ENCODE data around the gene CCDC112. TPM values are rescaled to one million over a fixed set of nuclear protein-coding genes. Genes with fewer than 3 reads are reported as not detected.

CCDC112 gene
- total RNA-seq, 1 experiment from 2014 or later = 13.4 TPM

DNA sequence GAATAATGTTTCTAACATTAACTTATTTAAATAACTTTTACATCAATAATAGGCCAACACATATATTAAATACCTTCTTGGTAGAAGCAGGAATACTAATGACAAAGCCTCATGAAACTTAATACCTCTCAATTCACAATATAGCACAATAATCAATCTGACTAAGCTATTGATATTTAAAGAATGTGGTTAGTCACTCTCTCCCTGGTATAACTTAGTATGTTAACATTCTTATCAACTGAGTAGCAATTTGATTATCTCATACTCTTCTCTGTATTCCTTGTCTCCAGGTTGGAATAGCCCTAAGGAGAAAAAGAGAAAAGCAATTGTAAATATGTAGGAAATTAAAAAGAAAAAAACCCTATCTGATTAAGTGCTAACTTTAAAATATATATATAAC is 28.8 kb downstream of the CCDC112 start:
- H3K27ac ChIP-seq (ENCODE audit: low read depth, low read length, poor library complexity, severe bottlenecking) = no peak overlapping the region
- no TSS peak for BruUV-seq (replicated peaks)

DNA sequence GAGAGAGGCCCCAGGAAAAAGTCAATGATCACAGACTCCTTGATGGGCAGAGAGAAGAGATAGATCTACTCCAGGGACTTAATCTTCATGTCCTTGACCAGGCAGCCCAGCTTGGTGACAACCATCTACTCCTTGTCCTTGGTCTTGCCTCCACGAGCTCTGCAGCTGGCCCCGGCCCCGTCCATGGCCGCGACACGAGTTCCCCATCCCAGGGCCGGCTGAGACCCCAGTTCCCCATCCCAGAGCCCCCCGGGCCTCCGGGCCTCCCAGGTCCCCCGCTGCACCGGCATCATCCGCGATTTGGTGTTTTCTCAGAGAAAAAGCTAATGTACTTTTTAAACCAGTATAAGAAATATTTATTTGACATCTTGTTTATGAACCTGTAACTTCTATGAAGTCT is 31.2 kb downstream of the CCDC112 start:
- Histone ChIP-seq H3K4me3 (ENCODE audit: low read depth, low read length, poor library complexity, severe bottlenecking) (no peak overlapping the region), H3K4me1 (ENCODE audit: insufficient read depth, low read length, poor library complexity, severe bottlenecking) (peaks cover 9% of the 10 kb centered on the region), H3K27me3 (replicated peaks; ENCODE audit: insufficient read depth, low read depth, low read length, poor library complexity) (no peaks in the 10 kb centered on the region), H3K27ac (ENCODE audit: low read depth, low read length, poor library complexity, severe bottlenecking) (no peak overlapping the region), H3K36me3 (ENCODE audit: insufficient read depth, low read length, poor library complexity, severe bottlenecking) (no peaks in the 10 kb centered on the region), H3K9me3 (ENCODE audit: low read depth, low read length, poor library complexity, severe bottlenecking) (no peaks in the 10 kb centered on the region)
- intact Hi-C loops (cut with micrococcal nuclease; ENCODE audit: unreplicated experiment) = no loop called here
- ChIA-PET CTCF (no interaction called here), POLR2A (ENCODE audit: low non-redundant PET) (no interaction called here)
- TF ChIP-seq, protein P1, sequence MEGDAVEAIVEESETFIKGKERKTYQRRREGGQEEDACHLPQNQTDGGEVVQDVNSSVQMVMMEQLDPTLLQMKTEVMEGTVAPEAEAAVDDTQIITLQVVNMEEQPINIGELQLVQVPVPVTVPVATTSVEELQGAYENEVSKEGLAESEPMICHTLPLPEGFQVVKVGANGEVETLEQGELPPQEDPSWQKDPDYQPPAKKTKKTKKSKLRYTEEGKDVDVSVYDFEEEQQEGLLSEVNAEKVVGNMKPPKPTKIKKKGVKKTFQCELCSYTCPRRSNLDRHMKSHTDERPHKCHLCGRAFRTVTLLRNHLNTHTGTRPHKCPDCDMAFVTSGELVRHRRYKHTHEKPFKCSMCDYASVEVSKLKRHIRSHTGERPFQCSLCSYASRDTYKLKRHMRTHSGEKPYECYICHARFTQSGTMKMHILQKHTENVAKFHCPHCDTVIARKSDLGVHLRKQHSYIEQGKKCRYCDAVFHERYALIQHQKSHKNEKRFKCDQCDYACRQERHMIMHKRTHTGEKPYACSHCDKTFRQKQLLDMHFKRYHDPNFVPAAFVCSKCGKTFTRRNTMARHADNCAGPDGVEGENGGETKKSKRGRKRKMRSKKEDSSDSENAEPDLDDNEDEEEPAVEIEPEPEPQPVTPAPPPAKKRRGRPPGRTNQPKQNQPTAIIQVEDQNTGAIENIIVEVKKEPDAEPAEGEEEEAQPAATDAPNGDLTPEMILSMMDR (conservative IDR thresholded peaks at IDR 0.05; ENCODE audit: low read depth, low read length) = no peak
- no peak for TF ChIP-seq EZH2 (IDR thresholded peaks at IDR 0.05; ENCODE audit: borderline replicate concordance, low read depth, low read length, poor library complexity, severe bottlenecking)
- DNase-seq (ENCODE audit: low spot score) = no peak
- no TSS peak for BruUV-seq (replicated peaks)

More for the DNA sequence above, 28.8 kb downstream of the CCDC112 start:
- CTCF ChIA-PET = no interaction called here
- Histone ChIP-seq H3K36me3 (ENCODE audit: insufficient read depth, low read length, poor library complexity, severe bottlenecking) (no peaks in the 10 kb centered on the region), H3K4me3 (ENCODE audit: low read depth, low read length, poor library complexity, severe bottlenecking) (no peak overlapping the region), H3K4me1 (ENCODE audit: insufficient read depth, low read length, poor library complexity, severe bottlenecking) (no peaks in the 10 kb centered on the region), H3K27me3 (replicated peaks; ENCODE audit: insufficient read depth, low read depth, low read length, poor library complexity) (no peaks in the 10 kb centered on the region), H3K9me3 (ENCODE audit: low read depth, low read length, poor library complexity, severe bottlenecking) (no peaks in the 10 kb centered on the region)
- POLR2A ChIA-PET (ENCODE audit: low non-redundant PET) = no interaction called here
- no peak for DNase-seq (ENCODE audit: low spot score)
- intact Hi-C loops (cut with micrococcal nuclease; ENCODE audit: unreplicated experiment) = no loop called here
- TF ChIP-seq, protein P1 (conservative IDR thresholded peaks at IDR 0.05; ENCODE audit: low read depth, low read length) = no peak
- TF ChIP-seq EZH2 (IDR thresholded peaks at IDR 0.05; ENCODE audit: borderline replicate concordance, low read depth, low read length, poor library complexity, severe bottlenecking) = no peak

DNA sequence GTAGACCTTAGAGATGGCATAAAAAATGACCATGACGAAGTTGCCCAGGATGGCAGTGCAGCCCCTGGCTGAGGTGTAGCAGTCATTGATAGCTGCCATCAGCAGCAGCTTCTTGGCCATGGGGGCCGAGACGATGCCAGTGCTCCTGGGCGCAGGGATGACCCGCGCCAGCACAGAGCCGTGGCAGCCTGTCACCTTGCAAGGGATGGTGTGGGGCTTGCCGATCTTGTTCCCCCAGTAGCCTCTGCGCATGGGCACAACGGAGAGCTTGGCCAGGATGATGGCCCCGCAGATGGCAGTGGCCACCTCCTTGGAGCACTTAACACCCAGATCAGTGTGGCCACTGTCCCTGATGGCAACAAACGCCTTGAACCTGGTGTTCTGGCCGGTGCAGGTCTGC is 31.7 kb downstream of the CCDC112 start:
- Histone ChIP-seq H3K27ac (ENCODE audit: low read depth, low read length, poor library complexity, severe bottlenecking) (no peak overlapping the region), H3K27me3 (replicated peaks; ENCODE audit: insufficient read depth, low read depth, low read length, poor library complexity) (no peaks in the 10 kb centered on the region), H3K36me3 (ENCODE audit: insufficient read depth, low read length, poor library complexity, severe bottlenecking) (no peaks in the 10 kb centered on the region), H3K9me3 (ENCODE audit: low read depth, low read length, poor library complexity, severe bottlenecking) (no peaks in the 10 kb centered on the region), H3K4me1 (ENCODE audit: insufficient read depth, low read length, poor library complexity, severe bottlenecking) (peaks cover 9% of the 10 kb centered on the region), H3K4me3 (ENCODE audit: low read depth, low read length, poor library complexity, severe bottlenecking) (no peak overlapping the region)
- POLR2A ChIA-PET (ENCODE audit: low non-redundant PET) = no interaction called here
- BruUV-seq (replicated peaks) = no TSS peak
- TF ChIP-seq EZH2 (IDR thresholded peaks at IDR 0.05; ENCODE audit: borderline replicate concordance, low read depth, low read length, poor library complexity, severe bottlenecking) = no peak
- TF ChIP-seq, protein P1 (conservative IDR thresholded peaks at IDR 0.05; ENCODE audit: low read depth, low read length) = no peak
- intact Hi-C loops (cut with micrococcal nuclease; ENCODE audit: unreplicated experiment) = no loop called here
- CTCF ChIA-PET = no interaction called here
- DNase-seq (ENCODE audit: low spot score) = no peak

All from A673 (cell line).